K562 (cell line): ENCODE results near the gene ZNF595. TPM values are rescaled to one million over a fixed set of nuclear protein-coding genes. Genes with fewer than 3 reads are reported as not detected.

Experiments
- ATAC-seq: fragments of 200-7000 bp; cut with Tn5 transposase; 3 replicates; pipeline ENCODE4 v1.9.1; 2020; ENCODE audit warnings: moderate library complexity
- BruUV-seq: library from RNA; stranded (reverse); fragments of 400-500 nt; replicated peaks from 2 replicates; lab custom pipeline; 2021; lab: Mats Ljungman, UMichigan
- CTCF ChIA-PET: fragments of 300-600 bp; formaldehyde crosslinking; extraction: SDS; loops from one replicate; lab custom pipeline; 2021; ENCODE audit warnings: low intra/inter-chr PET ratio; lab: Yijun Ruan, JAX
- POLR2A ChIA-PET: fragments of 300-600, 350-650 bp; sonication (Branson Sonifier 250); formaldehyde crosslinking; extraction: SDS; loops from one replicate; lab custom pipeline; 2021; ENCODE audit warnings: antibody characterized with exemption, inconsistent platforms; lab: Yijun Ruan, JAX
- DNase-seq, 4 experiments: peaks; one replicate each; pipeline versions ENCODE4 v3.0.0 to v3.0.0-alpha.2; 2011 to 2018; ENCODE audit warnings: low spot score in 3 of 4, mixed read lengths in 3 of 4; ENCODE audit errors: extremely low read depth in 1 of 4
- FAIRE-seq: peaks from 2 replicates; lab custom pipeline; 2011; peaks lifted over from hg19 to GRCh38; lab: Jason Lieb, UNC
- H2AFZ ChIP-seq: 2 replicates; pipeline ENCODE4 v1.6.0; 2011; ENCODE audit warnings: low read depth, low read length, control low read depth, inconsistent platforms
- H3K27ac ChIP-seq: fragments of 200-600 bp; 3 replicates; pipeline ENCODE4 v1.8.0; 2011; ENCODE audit warnings: low read depth, mild to moderate bottlenecking, control low read depth, inconsistent platforms, low read length, moderate library complexity, mixed read lengths; ENCODE audit errors: extremely low read depth
- H3K27me3 ChIP-seq, 2 experiments: fragments of 300-600 bp in 1 of 2; 2 replicates in 1 of 2; 3 replicates in 1 of 2; pipeline versions ENCODE4 v1.6.0 to v1.8.0; 2011; ENCODE audit warnings: inconsistent platforms in 2 of 2, low read length in 2 of 2, mild to moderate bottlenecking in 1 of 2, mixed read lengths in 1 of 2, moderate library complexity in 1 of 2; ENCODE audit not compliant: control insufficient read depth in 2 of 2, insufficient read depth in 2 of 2
- H3K36me3 ChIP-seq: fragments of 300-600 bp; 3 replicates; pipeline ENCODE4 v1.8.0; 2011; ENCODE audit warnings: mild to moderate bottlenecking, low read length, inconsistent platforms; ENCODE audit not compliant: control insufficient read depth, insufficient read depth
- H3K4me1 ChIP-seq, 2 experiments: fragments of 200-600 bp in 1 of 2; replicated peaks in 1 of 2; 2 replicates in 1 of 2; 3 replicates in 1 of 2; pipeline versions ENCODE4 v1.5.1 to v1.8.0; 2011; ENCODE audit warnings: inconsistent platforms in 2 of 2, low read length in 2 of 2, mild to moderate bottlenecking in 1 of 2, mixed read lengths in 1 of 2, moderate library complexity in 1 of 2; ENCODE audit not compliant: control insufficient read depth in 2 of 2, insufficient read depth in 2 of 2
- H3K4me2 ChIP-seq: 2 replicates; pipeline ENCODE4 v1.6.1; 2011; ENCODE audit warnings: low read length, control low read depth, inconsistent platforms, mixed read lengths; ENCODE audit not compliant: insufficient read depth
- H3K4me3 ChIP-seq: fragments of 200-600 bp; sonication (generic), shearing (Covaris generic); 2 replicates; pipeline ENCODE4 v1.5.1; 2016; ENCODE audit warnings: control low read depth, inconsistent platforms
- H3K79me2 ChIP-seq: fragments of 200-600 bp; 3 replicates; pipeline ENCODE4 v1.8.0; 2011; ENCODE audit warnings: low read length, inconsistent platforms; ENCODE audit not compliant: control insufficient read depth, insufficient read depth
- H3K9ac ChIP-seq, 2 experiments: 2 replicates each; pipeline versions ENCODE4 v1.6.0 to v1.6.1; 2011; ENCODE audit warnings: low read depth in 2 of 2, low read length in 2 of 2, control low read depth in 1 of 2, inconsistent platforms in 1 of 2, mild to moderate bottlenecking in 1 of 2, mixed read lengths in 1 of 2; ENCODE audit not compliant: insufficient read depth in 1 of 2
- H3K9me1 ChIP-seq: one replicate; pipeline ENCODE4 v1.6.0; 2011; ENCODE audit warnings: inconsistent platforms, mild to moderate bottlenecking, low read length, moderate library complexity; ENCODE audit not compliant: control insufficient read depth, insufficient read depth
- H3K9me3 ChIP-seq: replicated peaks from 2 replicates; pipeline ENCODE4 v1.5.1; 2011; ENCODE audit warnings: low read depth, low read length, inconsistent platforms; ENCODE audit not compliant: control insufficient read depth, insufficient read depth
- H4K20me1 ChIP-seq: replicated peaks from 2 replicates; pipeline ENCODE4 v1.6.1; 2011; ENCODE audit warnings: low read length, inconsistent platforms, mixed read lengths; ENCODE audit not compliant: control insufficient read depth, insufficient read depth
- CBX8 ChIP-seq: fragments of 200-600 bp; sonication (generic); IDR thresholded peaks from 2 replicates; pipeline ENCODE4 v1.6.1; 2012; ENCODE audit warnings: borderline replicate concordance, mixed run types, low read depth, mild to moderate bottlenecking, moderate library complexity, mixed read lengths, low read length, control low read depth, inconsistent platforms; ENCODE audit not compliant: poor library complexity, severe bottlenecking; ENCODE audit errors: extremely low read depth
- CCAR2 ChIP-seq: fragments of 200-400 bp; formaldehyde crosslinking; IDR thresholded peaks from 2 replicates; pipeline ENCODE4 v1.6.1; 2017; ENCODE audit warnings: mild to moderate bottlenecking, low read depth, low read length
- EHMT2 ChIP-seq: fragments of 450-650 bp; IDR thresholded peaks from 2 replicates; pipeline ENCODE4 v1.6.1; 2018; ENCODE audit warnings: antibody characterized with exemption
- EZH2 ChIP-seq: IDR thresholded peaks from 2 replicates; pipeline ENCODE4 v1.6.1; 2012; ENCODE audit warnings: low read depth, mild to moderate bottlenecking, inconsistent platforms, low read length, borderline replicate concordance
- HEY1 ChIP-seq: fragments of 250-450 bp; sonication (Bioruptor Pico); IDR thresholded peaks from 2 replicates; pipeline ENCODE4 v1.5.0; 2020; ENCODE audit warnings: mild to moderate bottlenecking, moderate library complexity, borderline replicate concordance
- HMGN3 ChIP-seq: IDR thresholded peaks from 2 replicates; pipeline ENCODE4 v1.6.1; 2011; ENCODE audit warnings: borderline replicate concordance, low read depth, mild to moderate bottlenecking, mixed read lengths, low read length; ENCODE audit not compliant: insufficient read length; ENCODE audit errors: extremely low read depth
- LEF1 ChIP-seq: fragments of 450-650 bp; IDR thresholded peaks from 2 replicates; pipeline ENCODE4 v1.6.1; 2016; ENCODE audit warnings: mild to moderate bottlenecking
- POLR3G ChIP-seq: IDR thresholded peaks from 2 replicates; pipeline ENCODE4 v1.6.1; 2011; ENCODE audit not compliant: insufficient read length, insufficient replicate concordance; ENCODE audit errors: extremely low read depth
- RFX7 ChIP-seq: fragments of 250-450 bp; sonication (Bioruptor Pico); IDR thresholded peaks from 2 replicates; pipeline ENCODE4 v1.5.1; 2021; ENCODE audit warnings: mild to moderate bottlenecking
- SMAD2 ChIP-seq: fragments of 150-350 bp; IDR thresholded peaks from 2 replicates; pipeline ENCODE4 v1.6.1; 2014; ENCODE audit warnings: low read depth, mild to moderate bottlenecking, low read length
- ZNF224 ChIP-seq: sonication (generic); formaldehyde crosslinking; IDR thresholded peaks from 2 replicates; pipeline ENCODE4 v1.8.0; 2022; ENCODE audit warnings: mild to moderate bottlenecking, missing genetic modification reagents
- ZNF316 ChIP-seq: fragments of 450-650 bp; IDR thresholded peaks from 2 replicates; pipeline ENCODE4 v1.6.1; 2016
- ZNF444 ChIP-seq: fragments of 250-450 bp; sonication (Bioruptor Pico); IDR thresholded peaks from 2 replicates; pipeline ENCODE4 v1.4.0; 2020; ENCODE audit warnings: mild to moderate bottlenecking, moderate library complexity
- WGBS: fragments of 100-300 bp; shearing (Covaris generic); methylation state at CpG from one replicate; pipeline ENCODE4 v1.1.6; 2016; ENCODE audit warnings: low coverage, mixed read lengths; ENCODE audit not compliant: insufficient coverage; ENCODE audit errors: missing lambda C conversion rate; 5-methylcytosine and 5-hydroxymethylcytosine counted together
- in situ Hi-C: fragments of 300-500 bp; cut with MboI; formaldehyde crosslinking; loops from 4 replicates; pipeline ENCODE4 v1.15.0; 2018; ENCODE audit warnings: inconsistent platforms, mixed read lengths
- intact Hi-C: fragments of 100-400 bp; cut with micrococcal nuclease; formaldehyde crosslinking; loops from 2 replicates; pipeline ENCODE4 v1.14.2; 2022
- polyA plus RNA-seq, 8 experiments: library from polyadenylated mRNA; depleted of rRNA in 4 of 8; stranded (reverse) in 5 of 8; unstranded in 3 of 8; fragments of >200 nt; fragmentation: Nextera tagmentation in 2 of 8; fragmentation: Illumina TruSeq in 1 of 8; extraction: Ambion mirVana in 2 of 8; extraction: Trizol in 1 of 8; gene quantifications; 2 replicates each; pipeline versions ENCODE4 v1.2.1 to v1.2.3, GENCODE V29; 2011 to 2014; ENCODE audit warnings: inconsistent platforms in 1 of 8, missing spikeins in 1 of 8
- total RNA-seq, 7 experiments: library from RNA; depleted of rRNA in 6 of 7; stranded (reverse); fragments of >200 nt in 6 of 7; fragmentation: Illumina TruSeq in 2 of 7; extraction: Trizol in 2 of 7; gene quantifications; 2 replicates each; pipeline versions ENCODE4 v1.2.1 to v1.2.3, GENCODE V29; 2011 to 2021; ENCODE audit warnings: low replicate concordance in 1 of 7

ZNF595 gene
- total and polyA plus RNA-seq, 9 of the 15 experiments (the other 6 are each of a cell fraction or from before 2014, with no cell fraction given) = 116 to 632 (median 237) TPM

GRCh38 chr4:112771-113170 is 59.6 kb downstream of the ZNF595 start:
- TF ChIP-seq POLR3G = no peak
- no peak for TF ChIP-seq ZNF316
- no peak for TF ChIP-seq EHMT2
- no peak for TF ChIP-seq SMAD2
- TF ChIP-seq ZNF224 (CRISPR knock-in tag) = no peak
- TF ChIP-seq LEF1 = no peak
- no peak for TF ChIP-seq CBX8
- TF ChIP-seq HMGN3 = no peak
- no peak for TF ChIP-seq ZNF444
- no peak for TF ChIP-seq RFX7
- no peak for TF ChIP-seq CCAR2
- no peak for TF ChIP-seq EZH2
- no peak for TF ChIP-seq HEY1 (CRISPR knock-in tag)
- no peak for ATAC-seq
- no peaks in the 10 kb centered on the region for H3K27me3 ChIP-seq
- ChIA-PET CTCF (no interaction called here), POLR2A (no interaction called here)
- no peak overlapping the region for H3K9ac ChIP-seq
- 0% methylated on average over 1 of the region's 1 CpG for WGBS
- no peak overlapping the region for H2AFZ ChIP-seq
- no TSS peak for BruUV-seq
- no peak for DNase-seq
- intact Hi-C loops = no loop called here
- H3K9me3 ChIP-seq = peaks cover 2% of the 10 kb centered on the region; the same call in 1 of the 2 replicates
- no peaks in the 10 kb centered on the region for H3K4me1 ChIP-seq
- H3K4me2 ChIP-seq = no peak overlapping the region
- H3K79me2 ChIP-seq = no peaks in the 10 kb centered on the region
- no peak overlapping the region for H3K4me3 ChIP-seq
- in situ Hi-C loops = no loop called here
- H3K36me3 ChIP-seq = no peaks in the 10 kb centered on the region
- no peaks in the 10 kb centered on the region for H4K20me1 ChIP-seq
- H3K9me1 ChIP-seq = no peaks in the 10 kb centered on the region
- FAIRE-seq = no peak
- no peak overlapping the region for H3K27ac ChIP-seq
